Measurements from ENCODE around the gene KCNK7. TPM values are rescaled to one million over a fixed set of nuclear protein-coding genes. Genes with fewer than 3 reads are reported as not detected.

The KCNK7 gene
- total RNA-seq, 1 experiment from 2014 or later = 1.4 TPM

DNA sequence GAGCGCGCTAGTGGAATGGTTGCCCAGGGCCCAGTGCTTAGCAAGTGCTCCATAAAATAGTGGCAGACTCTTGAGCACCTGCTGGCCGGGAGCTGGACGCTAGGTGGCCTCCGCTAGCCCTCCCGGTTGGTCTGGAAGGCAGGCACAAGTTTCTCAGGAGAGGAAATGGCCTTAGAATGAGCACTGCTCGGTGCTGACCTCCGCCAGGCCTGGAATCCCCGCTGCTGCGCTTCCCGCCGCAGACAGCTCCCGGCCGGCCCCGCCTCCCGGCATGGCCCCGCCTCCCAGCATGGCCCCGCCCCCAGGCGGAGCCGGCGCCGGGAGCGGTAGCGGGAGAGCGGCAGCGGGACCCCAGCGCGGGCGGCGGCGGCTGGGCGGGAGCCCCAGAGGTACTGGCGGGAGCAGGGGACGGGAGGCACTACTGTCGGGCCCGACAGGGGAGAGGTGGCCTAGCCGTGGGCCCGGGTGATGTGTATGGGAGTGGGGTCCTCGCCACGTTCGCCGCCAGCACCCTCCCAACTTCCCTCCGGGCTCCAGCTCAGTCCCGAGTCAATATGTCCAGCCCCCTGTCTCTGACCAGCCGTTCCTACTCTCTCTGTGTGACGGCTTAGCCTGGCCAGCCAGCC, 42.3 kb upstream of the KCNK7 start, which contains the start of gene SIPA1:
SIPA1 (plus strand) TSS at position 308 of the 626 bp plus-strand sequence. CDS start 2,821 bp downstream, outside the sequence.
- DNase-seq = peak; percentile 90
- no peaks in the 10 kb centered on the region for H3K27me3 Mint-ChIP-seq (ENCODE audit: unreplicated experiment)
- peaks cover 59% of the 10 kb centered on the region for H3K36me3 Mint-ChIP-seq (ENCODE audit: insufficient read depth, unreplicated experiment)
- peak within 1 kb of the TSS; percentile 66 for H3K27ac Mint-ChIP-seq (ENCODE audit: unreplicated experiment)
- intact Hi-C loops (cut with micrococcal nuclease; ENCODE audit: unreplicated experiment) = no loop called here
- H3K4me1 Mint-ChIP-seq (ENCODE audit: low read depth, unreplicated experiment) = peaks cover 18% of the 10 kb centered on the region
- BruUV-seq (replicated peaks) = no TSS peak
- CTCF ChIA-PET = interaction anchor here (0.6 to 1.7 kb wide), 5 partner anchors 15 to 273 kb away, joined by 3 to 5 read pairs (median 3); partner anchors contain the start of gene PCNX3
- peak within 1 kb of the TSS; percentile 79 for H3K4me3 Mint-ChIP-seq (ENCODE audit: low read depth, unreplicated experiment)
- no peaks in the 10 kb centered on the region for H3K9me3 Mint-ChIP-seq (ENCODE audit: low read depth, unreplicated experiment)
- TF ChIP-seq, protein P1, sequence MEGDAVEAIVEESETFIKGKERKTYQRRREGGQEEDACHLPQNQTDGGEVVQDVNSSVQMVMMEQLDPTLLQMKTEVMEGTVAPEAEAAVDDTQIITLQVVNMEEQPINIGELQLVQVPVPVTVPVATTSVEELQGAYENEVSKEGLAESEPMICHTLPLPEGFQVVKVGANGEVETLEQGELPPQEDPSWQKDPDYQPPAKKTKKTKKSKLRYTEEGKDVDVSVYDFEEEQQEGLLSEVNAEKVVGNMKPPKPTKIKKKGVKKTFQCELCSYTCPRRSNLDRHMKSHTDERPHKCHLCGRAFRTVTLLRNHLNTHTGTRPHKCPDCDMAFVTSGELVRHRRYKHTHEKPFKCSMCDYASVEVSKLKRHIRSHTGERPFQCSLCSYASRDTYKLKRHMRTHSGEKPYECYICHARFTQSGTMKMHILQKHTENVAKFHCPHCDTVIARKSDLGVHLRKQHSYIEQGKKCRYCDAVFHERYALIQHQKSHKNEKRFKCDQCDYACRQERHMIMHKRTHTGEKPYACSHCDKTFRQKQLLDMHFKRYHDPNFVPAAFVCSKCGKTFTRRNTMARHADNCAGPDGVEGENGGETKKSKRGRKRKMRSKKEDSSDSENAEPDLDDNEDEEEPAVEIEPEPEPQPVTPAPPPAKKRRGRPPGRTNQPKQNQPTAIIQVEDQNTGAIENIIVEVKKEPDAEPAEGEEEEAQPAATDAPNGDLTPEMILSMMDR (IDR thresholded peaks at IDR 0.05; ENCODE audit: unreplicated experiment) = peak; percentile 35

DNA sequence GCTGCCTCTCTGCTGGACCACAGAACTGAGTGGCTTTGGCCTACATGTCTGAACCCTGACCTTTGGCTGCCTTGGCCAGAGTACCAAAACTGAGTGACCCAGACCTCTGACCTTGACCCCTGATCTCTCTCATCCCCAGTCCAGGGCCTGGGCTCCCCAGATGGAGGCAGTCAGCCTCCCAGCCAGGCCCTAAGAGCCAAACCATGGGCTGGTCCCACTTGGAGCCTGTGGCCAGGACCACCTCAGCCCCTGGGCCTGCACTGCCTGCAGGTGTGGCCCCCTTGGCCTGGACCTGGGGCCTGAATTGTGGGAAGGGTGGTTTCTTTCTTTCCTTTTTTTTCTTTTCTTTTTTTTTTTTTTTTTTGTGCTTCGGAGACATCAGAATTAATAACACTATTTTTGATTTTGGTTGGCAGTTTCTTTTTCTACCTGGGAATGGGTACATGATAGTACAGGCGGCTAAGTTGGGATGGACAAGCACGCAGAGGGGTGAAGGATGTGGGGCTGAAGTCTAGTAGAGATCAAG, 41.5 kb upstream of the KCNK7 start:
- intact Hi-C loops (cut with micrococcal nuclease; ENCODE audit: unreplicated experiment) = no loop called here
- CTCF ChIA-PET = interaction anchor here (0.6 to 1.7 kb wide), 5 partner anchors 22 to 385 kb away, joined by 3 to 5 read pairs (median 4); partner anchors contain the start of gene PCNX3
- DNase-seq = no peak
- TF ChIP-seq, protein P1 (IDR thresholded peaks at IDR 0.05; ENCODE audit: unreplicated experiment) = no peak
- Mint-ChIP-seq H3K27me3 (ENCODE audit: unreplicated experiment) (no peaks in the 10 kb centered on the region), H3K4me1 (ENCODE audit: low read depth, unreplicated experiment) (peaks cover 18% of the 10 kb centered on the region), H3K36me3 (ENCODE audit: insufficient read depth, unreplicated experiment) (peaks cover 62% of the 10 kb centered on the region), H3K27ac (ENCODE audit: unreplicated experiment) (peak overlapping the region; percentile 66), H3K9me3 (ENCODE audit: low read depth, unreplicated experiment) (no peaks in the 10 kb centered on the region), H3K4me3 (ENCODE audit: low read depth, unreplicated experiment) (peak overlapping the region; percentile 79)
- BruUV-seq (replicated peaks) = no TSS peak

DNA sequence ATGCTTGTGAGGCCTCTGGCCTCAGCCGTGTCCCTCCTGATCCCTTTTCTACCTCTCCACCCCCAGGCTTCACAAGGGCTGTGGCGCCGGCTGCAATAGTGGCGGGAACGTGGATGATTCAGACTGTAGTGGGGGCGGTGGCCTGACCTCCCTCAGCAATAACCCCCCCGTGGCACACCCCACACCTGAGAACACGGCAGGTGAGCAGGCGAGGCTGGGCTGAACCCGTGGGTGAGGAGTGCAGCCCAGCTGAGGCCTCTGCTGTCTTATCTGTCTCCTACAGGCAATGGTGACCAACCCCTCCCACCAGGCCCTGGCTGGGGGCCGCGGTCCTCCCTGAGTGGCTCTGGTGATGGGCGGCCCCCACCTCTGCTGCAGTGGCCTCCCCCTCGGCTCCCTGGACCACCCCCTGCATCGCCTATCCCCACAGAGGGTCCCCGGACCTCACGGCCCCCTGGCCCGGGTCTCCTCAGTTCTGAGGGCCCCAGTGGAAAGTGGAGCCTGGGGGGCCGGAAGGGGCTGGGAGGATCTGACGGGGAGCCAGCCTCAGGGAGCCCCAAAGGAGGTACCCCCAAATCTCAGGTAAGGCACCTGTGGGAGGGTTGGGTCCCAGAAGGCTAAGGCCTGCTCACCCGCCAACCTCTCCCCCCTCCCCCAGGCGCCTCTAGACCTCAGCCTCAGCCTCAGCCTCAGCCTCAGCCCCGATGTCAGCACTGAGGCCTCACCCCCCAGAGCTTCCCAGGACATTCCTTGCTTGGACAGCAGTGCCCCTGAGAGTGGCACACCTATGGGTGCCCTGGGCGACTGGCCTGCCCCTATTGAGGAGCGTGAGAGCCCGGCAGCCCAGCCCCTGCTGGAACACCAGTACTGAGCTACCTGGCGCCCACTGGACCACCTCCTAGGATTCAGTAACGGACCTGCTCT, 40.8 kb upstream of the KCNK7 start:
- Mint-ChIP-seq H3K4me3 (ENCODE audit: low read depth, unreplicated experiment) (no peak overlapping the region), H3K9me3 (ENCODE audit: low read depth, unreplicated experiment) (no peaks in the 10 kb centered on the region), H3K4me1 (ENCODE audit: low read depth, unreplicated experiment) (peaks cover 18% of the 10 kb centered on the region), H3K27me3 (ENCODE audit: unreplicated experiment) (no peaks in the 10 kb centered on the region), H3K36me3 (ENCODE audit: insufficient read depth, unreplicated experiment) (peaks cover 56% of the 10 kb centered on the region), H3K27ac (ENCODE audit: unreplicated experiment) (no peak overlapping the region)
- intact Hi-C loops (cut with micrococcal nuclease; ENCODE audit: unreplicated experiment) = no loop called here
- TF ChIP-seq, protein P1 (IDR thresholded peaks at IDR 0.05; ENCODE audit: unreplicated experiment) = no peak
- CTCF ChIA-PET = interaction anchor here (0.6 kb wide), 1 partner anchor 384 kb away, joined by 4 read pairs; no protein-coding TSS in a partner anchor
- no peak for DNase-seq
- no TSS peak for BruUV-seq (replicated peaks)

DNA sequence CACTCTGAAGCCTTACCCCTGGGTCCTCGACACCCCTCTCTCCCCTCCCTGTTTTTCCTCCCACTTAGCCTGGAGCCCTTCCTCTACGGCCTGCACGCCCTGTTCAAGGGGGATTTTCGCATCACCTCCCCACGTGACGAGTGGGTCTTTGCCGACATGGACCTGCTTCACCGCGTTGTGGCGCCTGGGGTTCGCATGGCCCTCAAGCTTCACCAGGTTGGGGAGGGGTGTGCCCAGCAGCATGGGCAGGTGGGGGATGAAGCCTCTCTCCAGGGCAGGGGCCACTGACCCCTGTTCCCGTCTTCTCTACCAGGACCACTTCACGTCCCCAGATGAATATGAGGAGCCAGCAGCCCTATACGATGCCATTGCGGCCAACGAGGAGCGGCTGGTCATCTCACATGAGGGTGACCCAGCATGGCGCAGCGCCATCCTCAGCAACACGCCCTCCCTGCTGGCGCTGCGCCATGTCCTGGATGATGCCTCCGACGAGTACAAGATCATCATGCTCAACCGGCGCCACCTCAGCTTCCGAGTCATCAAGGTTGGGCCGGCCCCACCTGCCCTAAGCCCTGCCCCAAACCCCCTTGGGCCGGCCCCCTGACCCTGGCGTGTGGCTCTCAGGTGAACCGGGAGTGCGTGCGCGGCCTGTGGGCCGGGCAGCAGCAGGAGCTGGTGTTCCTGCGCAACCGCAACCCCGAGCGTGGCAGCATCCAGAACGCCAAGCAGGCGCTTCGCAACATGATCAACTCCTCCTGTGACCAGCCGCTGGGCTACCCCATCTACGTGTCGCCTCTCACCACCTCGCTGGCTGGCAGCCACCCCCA, 39.5 kb upstream of the KCNK7 start:
- Mint-ChIP-seq H3K36me3 (ENCODE audit: insufficient read depth, unreplicated experiment) (peaks cover 61% of the 10 kb centered on the region), H3K4me3 (ENCODE audit: low read depth, unreplicated experiment) (no peak overlapping the region), H3K27ac (ENCODE audit: unreplicated experiment) (no peak overlapping the region), H3K9me3 (ENCODE audit: low read depth, unreplicated experiment) (no peaks in the 10 kb centered on the region), H3K4me1 (ENCODE audit: low read depth, unreplicated experiment) (peaks cover 18% of the 10 kb centered on the region), H3K27me3 (ENCODE audit: unreplicated experiment) (no peaks in the 10 kb centered on the region)
- intact Hi-C loops (cut with micrococcal nuclease; ENCODE audit: unreplicated experiment) = no loop called here
- TF ChIP-seq, protein P1 (IDR thresholded peaks at IDR 0.05; ENCODE audit: unreplicated experiment) = no peak
- CTCF ChIA-PET = no interaction called here
- DNase-seq = no peak
- no TSS peak for BruUV-seq (replicated peaks)
